ENCODE results near the gene SAE1. TPM values are rescaled to one million over a fixed set of nuclear protein-coding genes. Genes with fewer than 3 reads are reported as not detected.

SAE1 gene
- total and polyA plus RNA-seq, 10 of the 15 experiments (the other 5 are each of a cell fraction or from before 2014, with no cell fraction given) = 62.0 to 246 (median 148) TPM

GRCh38 chr19:47243776-47244547 lies 113.3 kb downstream of the SAE1 start:
- Histone ChIP-seq H3K27me3 (replicated peaks in 1 of 2; ENCODE audit: control insufficient read depth in 2 of 2, insufficient read depth in 2 of 2, low read length in 1 of 2) (peaks cover 1 to 4% of the 10 kb centered on the region in 2 experiments), H4K20me1 (ENCODE audit: control insufficient read depth, insufficient read depth) (no peaks in the 10 kb centered on the region), H3K9me3 (replicated peaks; ENCODE audit: control insufficient read depth, insufficient read depth, low read length) (no peaks in the 10 kb centered on the region; the same call in 2 of the 3 replicates), H3K4me1 (ENCODE audit: control insufficient read depth, insufficient read depth, low read length) (peaks cover 29% of the 10 kb centered on the region), H3K27ac (ENCODE audit: control insufficient read depth, insufficient read depth) (peak overlapping the region; percentile 65), H3K36me3 (ENCODE audit: control insufficient read depth in 2 of 2, insufficient read depth in 2 of 2, low read length in 1 of 2) (no peaks in the 10 kb centered on the region), H3K4me3 (peak overlapping the region; percentile 54), H3K4me2 (ENCODE audit: control insufficient read depth, insufficient read depth) (peak overlapping the region; percentile 98), H2AFZ (ENCODE audit: control insufficient read depth, low read depth, low read length) (peak overlapping the region; percentile 83), H3K9ac (ENCODE audit: control insufficient read depth, insufficient read depth, low read length) (peak overlapping the region; percentile 70), H3K79me2 (ENCODE audit: control insufficient read depth, insufficient read depth, low read length) (no peaks in the 10 kb centered on the region)
- FAIRE-seq (no peak), ATAC-seq (peak; percentile 94), DNase-seq (ENCODE audit: low read depth, low spot score) (no peak)
- 4% methylated on average over 46 of the region's 46 CpGs for WGBS (ENCODE audit: insufficient coverage, insufficient replicate concordance, low lambda C conversion rate, missing lambda C conversion rate)
- CTCF ChIA-PET = interaction anchor here (0.6 to 6.6 kb wide), 47 partner anchors 9 to 528 kb away, joined by 3 to 473 read pairs (median 5); partner anchors contain the start of genes CCDC9, SAE1 and ZC3H4
- SMC1A ChIA-PET (ENCODE audit: uncharacterized antibody, unreplicated experiment) = interaction anchor here (0.7 to 6.1 kb wide), 23 partner anchors 9 to 231 kb away, joined by 3 to 211 read pairs (median 6); partner anchors contain the start of genes CCDC9, SAE1 and ZC3H4
- RAD21 ChIA-PET (ENCODE audit: unreplicated experiment) = interaction anchor here (0.5 to 4.8 kb wide), 36 partner anchors 9 to 231 kb away, joined by 3 to 255 read pairs (median 5); partner anchors contain the start of genes CCDC9, INAFM1, SAE1 and ZC3H4
- in situ Hi-C loops (cut with MboI) (no loop called here), intact Hi-C loops (cut with micrococcal nuclease; ENCODE audit: unreplicated experiment) (loop anchor here (1.0 to 10.0 kb wide), 5 partner anchors 16 to 209 kb away; partner anchors contain the start of gene SAE1)
- TSS peak; percentile 81 for BruUV-seq (replicated peaks)
- POLR2A ChIA-PET = interaction anchor here (0.6 to 4.3 kb wide), 18 partner anchors 10 to 131 kb away, joined by 3 to 66 read pairs (median 5); partner anchors contain the start of genes CCDC9, INAFM1 and ZC3H4
- TF ChIP-seq SKIL (IDR thresholded peaks at IDR 0.05; ENCODE audit: low read depth, poor library complexity, severe bottlenecking) = no peak
- no peak for TF ChIP-seq ZBED1 (IDR thresholded peaks at IDR 0.05; ENCODE audit: borderline replicate concordance)
- no peak for TF ChIP-seq NFXL1 (IDR thresholded peaks at IDR 0.05; ENCODE audit: borderline replicate concordance)
- peak; percentile 98 for TF ChIP-seq ZNF217 (IDR thresholded peaks at IDR 0.05)
- TF ChIP-seq RAD51 (IDR thresholded peaks at IDR 0.05) = no peak
- TF ChIP-seq DPF2 (IDR thresholded peaks at IDR 0.05) = peak; percentile 76
- TF ChIP-seq TCF3 (IDR thresholded peaks at IDR 0.05; ENCODE audit: borderline replicate concordance, insufficient read depth, low read depth, low read length) = 0 out of 2 replicates have a peak, but pooled peaks have one; percentile 20
- TF ChIP-seq EGR1 (IDR thresholded peaks at IDR 0.05; ENCODE audit: borderline replicate concordance in 1 of 2, low read depth in 2 of 2, low read length in 2 of 2) = peak in 1 of 2 experiments; percentile 41; a peak in 1 of 3 replicates
- no peak for TF ChIP-seq MYB (IDR thresholded peaks at IDR 0.05; ENCODE audit: borderline replicate concordance, low read depth, low read length)
- TF ChIP-seq LARP7 (IDR thresholded peaks at IDR 0.05) = peak; percentile 86
- peak; percentile 8; the same call in 1 of the 2 replicates for TF ChIP-seq E2F4 (IDR thresholded peaks at IDR 0.05; ENCODE audit: low read depth, low read length)
- peak; percentile 94; the same call in 1 of the 2 replicates for TF ChIP-seq RB1 (IDR thresholded peaks at IDR 0.05; ENCODE audit: borderline replicate concordance)
- TF ChIP-seq IKZF1 (conservative IDR thresholded peaks at IDR 0.05) = peak; percentile 94
- TF ChIP-seq KAT2A (conservative IDR thresholded peaks at IDR 0.05; ENCODE audit: control insufficient read depth, low read depth, low read length) = no peak
- no peak for TF ChIP-seq ZNF274 (IDR thresholded peaks at IDR 0.05; ENCODE audit: insufficient read depth, insufficient read length)
- TF ChIP-seq TBL1XR1 (IDR thresholded peaks at IDR 0.05; ENCODE audit: low read depth, low read length) = no peak
- peak; percentile 81 for TF ChIP-seq NKRF (conservative IDR thresholded peaks at IDR 0.05)
- TF ChIP-seq RFX5 (IDR thresholded peaks at IDR 0.05; ENCODE audit: low read depth, low read length) = no peak
- peak; percentile 70 for TF ChIP-seq EED (IDR thresholded peaks at IDR 0.05; ENCODE audit: low read depth)

Measured in GM12878 (cell line).